ENCODE results near the gene TERT.

The TERT gene

DNA sequence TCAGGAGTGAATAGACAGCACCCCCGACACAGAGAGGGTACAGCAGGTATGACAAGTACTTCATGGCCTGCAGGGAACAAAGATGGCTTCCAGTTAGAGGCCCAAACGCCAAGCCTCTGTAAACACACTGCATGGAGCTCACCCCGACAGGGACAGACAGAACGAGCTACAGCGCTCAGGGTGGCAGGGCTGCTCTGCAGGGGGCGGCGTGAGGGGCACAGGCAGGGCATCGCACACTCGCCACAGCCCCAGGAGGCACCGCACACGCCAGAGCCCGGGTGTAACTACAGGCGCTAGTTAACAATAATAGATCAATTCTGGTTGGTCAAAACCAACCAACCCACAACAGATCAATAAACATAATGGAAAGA is 28.9 kb upstream of the TERT start:
- TF ChIP-seq CTCF (IDR thresholded peaks at IDR 0.05; ENCODE audit: low read depth, low read length) = no peak
- H3K4me3 ChIP-seq (ENCODE audit: low read depth, low read length) = no peak overlapping the region

DNA sequence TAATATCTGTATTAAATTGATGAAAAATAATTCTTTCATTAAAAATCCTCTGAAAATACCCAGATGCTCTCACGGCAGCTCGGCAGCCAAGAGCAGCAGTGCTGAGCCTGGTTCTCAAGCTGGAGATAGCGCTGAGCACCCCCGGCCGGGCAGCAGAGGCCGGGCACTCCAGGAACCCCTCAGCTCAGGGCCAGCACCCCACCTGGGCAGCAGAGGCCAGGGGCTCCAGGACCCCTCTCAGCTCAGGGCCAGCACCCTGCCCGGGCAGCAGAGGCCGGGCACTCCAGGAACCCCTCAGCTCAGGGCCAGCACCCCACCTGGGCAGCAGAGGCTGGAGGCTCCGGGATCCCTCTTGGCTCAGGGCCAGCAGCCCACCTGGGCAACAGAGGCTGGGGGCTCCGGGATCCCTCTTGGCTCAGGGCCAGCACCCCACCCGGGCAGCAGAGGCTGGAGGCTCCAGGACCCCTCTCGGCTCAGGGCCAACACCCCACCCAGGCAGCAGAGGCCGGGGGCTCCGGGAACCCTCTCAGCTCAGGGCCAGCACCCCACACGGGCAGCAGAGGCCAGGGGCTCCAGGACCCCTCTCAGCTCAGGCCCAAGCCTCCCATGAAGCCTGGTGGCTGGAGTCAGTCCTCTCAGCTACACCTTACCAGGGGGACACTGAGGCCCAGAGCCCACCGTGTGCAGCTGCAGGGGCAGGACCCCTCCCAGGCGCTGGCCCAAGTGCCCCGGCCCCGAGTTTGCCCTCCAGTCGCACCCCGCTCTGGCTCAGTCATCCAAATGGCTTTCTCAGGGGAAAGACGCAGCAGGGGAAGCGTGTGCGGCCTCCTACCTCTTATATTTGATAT is 28.3 kb upstream of the TERT start:
- TF ChIP-seq CTCF (IDR thresholded peaks at IDR 0.05; ENCODE audit: low read depth, low read length) = no peak
- H3K4me3 ChIP-seq (ENCODE audit: low read depth, low read length) = no peak overlapping the region

GRCh38 chr5:1322036-1322900 is 27.4 kb upstream of the TERT start:
- TF ChIP-seq CTCF (IDR thresholded peaks at IDR 0.05; ENCODE audit: low read depth, low read length) = no peak
- no peak overlapping the region for H3K4me3 ChIP-seq (ENCODE audit: low read depth, low read length)

GRCh38 chr5:1321576-1321975 is 26.7 kb upstream of the TERT start:
- no peak overlapping the region for H3K4me3 ChIP-seq (ENCODE audit: low read depth, low read length)
- TF ChIP-seq CTCF (IDR thresholded peaks at IDR 0.05; ENCODE audit: low read depth, low read length) = no peak

DNA sequence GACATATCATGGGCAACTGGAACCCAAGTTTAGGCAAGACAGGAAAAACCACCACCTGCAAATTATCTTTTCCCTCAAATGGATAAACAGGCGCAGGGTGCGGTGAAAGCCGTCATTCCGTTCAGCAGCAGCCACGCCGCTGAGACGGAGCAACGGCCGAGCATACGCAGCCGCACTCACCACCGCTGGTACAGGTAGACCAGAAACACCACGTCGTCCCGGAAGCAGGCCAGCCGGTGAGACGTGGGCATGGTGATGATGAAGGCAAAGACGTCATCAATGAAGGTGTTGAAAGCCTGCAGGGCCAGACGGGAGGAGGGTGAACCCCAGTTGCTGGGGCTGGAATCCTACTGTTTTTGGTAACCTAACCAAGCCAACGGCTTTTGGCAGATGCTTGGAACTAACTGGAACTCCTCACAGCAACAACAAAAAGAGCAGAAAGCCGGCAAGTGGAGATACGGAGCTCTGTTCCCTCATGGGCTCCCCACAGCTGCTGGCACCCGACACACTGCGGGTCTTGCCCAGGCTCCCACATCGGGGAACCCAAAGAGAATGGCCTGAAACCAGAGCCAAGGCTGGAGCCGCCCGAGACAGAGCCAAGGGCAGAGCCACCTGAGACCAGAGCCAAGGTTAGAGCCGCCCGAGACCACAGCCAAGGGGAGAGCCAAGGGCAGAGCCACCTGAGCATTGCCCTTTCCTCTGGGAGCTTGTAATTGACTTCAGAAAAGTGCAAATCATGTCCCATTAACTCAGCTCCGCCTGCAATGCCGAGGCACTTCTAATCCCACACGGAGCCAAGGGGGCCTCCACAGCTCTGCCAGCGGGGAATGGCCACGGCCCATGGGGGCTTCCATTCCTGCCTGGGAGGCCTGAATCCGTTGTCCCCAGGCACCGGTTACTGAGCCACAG is 25.8 kb upstream of the TERT start:
- no peak overlapping the region for H3K4me3 ChIP-seq (ENCODE audit: low read depth, low read length)
- TF ChIP-seq CTCF (IDR thresholded peaks at IDR 0.05; ENCODE audit: low read depth, low read length) = no peak

GRCh38 chr5:1319436-1320256 is 24.8 kb upstream of the TERT start:
- TF ChIP-seq CTCF (IDR thresholded peaks at IDR 0.05; ENCODE audit: low read depth, low read length) = no peak
- no peak overlapping the region for H3K4me3 ChIP-seq (ENCODE audit: low read depth, low read length)
